Heart left ventricle (tissue), 13 donors: ENCODE measurements around the gene S100A14.

Experiments
- POLR2A ChIP-seq, 2 donors: fragments of 450-650 bp; IDR thresholded peaks; one replicate each; pipeline ENCODE4 v1.6.1; 2017; ENCODE audit warnings: antibody characterized with exemption in 2 of 2, mild to moderate bottlenecking in 2 of 2, moderate library complexity in 2 of 2
- TF ChIP-seq, protein P1 (sequence below), 12 donors: fragments of 200-600 bp; sonication (generic) in 4 of 12; IDR thresholded peaks; one replicate each; pipeline versions ENCODE4 v1.5.0 to v1.8.0; 2018 to 2022; ENCODE audit warnings: antibody characterized with exemption in 12 of 12, mild to moderate bottlenecking in 5 of 12
- donor health status: ischemic (EF 13 %, LVEDD 7.1; RV severe dilation, severe dysfunction).
- donor health status: DM: no; HTN: yes; CAD: no.
- donor health status: DM: no; HTN: no; CAD: no.
- donor health status: ischemic (EF 25% LVEDD 6.9; RV normal size, moderate dysfunction).
- donor health status: ischemic (EF 25% LVEDD 5.7; RV mildly dilated, moderate dysfunction).
- donor health status: ischemic (EF 35%, LVEDD 5.7; RV mildly dilated, moderate dysfunction).
- donor health status: nonischemic (EF 11% LVEDD 7.7; RV severe dilation, severe dysfunction).
- donor health status: DM: yes; HTN: yes; CAD: no.
- donor health status: PGD.
- donor health status: ischemic (EF 29% LVEDD 5.4; RV normal size, mild dysfunction).
- donor health status: nonischemic (EF 23%, LVEDD 6.1; RV moderate dilation, normal function).

DNA sequence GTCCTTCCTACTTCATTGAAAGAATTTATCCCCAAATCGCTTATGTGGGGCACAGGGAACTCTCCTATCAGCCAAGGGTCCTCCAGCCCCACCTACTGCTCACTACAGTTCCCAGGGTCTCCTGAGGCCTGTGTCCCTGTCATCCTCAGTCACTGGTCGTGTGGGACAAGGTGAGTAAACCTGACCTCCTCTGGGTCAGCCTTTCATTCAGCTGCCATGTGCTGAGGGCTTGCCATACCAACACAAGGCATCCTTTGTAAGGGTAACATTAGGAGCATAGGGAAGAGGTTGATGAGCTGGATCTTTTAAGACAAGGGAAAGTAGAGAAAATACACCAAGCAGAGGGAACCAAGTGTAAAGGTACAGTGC lies 31.2 kb upstream of the S100A14 start:
- TF ChIP-seq, protein P1, sequence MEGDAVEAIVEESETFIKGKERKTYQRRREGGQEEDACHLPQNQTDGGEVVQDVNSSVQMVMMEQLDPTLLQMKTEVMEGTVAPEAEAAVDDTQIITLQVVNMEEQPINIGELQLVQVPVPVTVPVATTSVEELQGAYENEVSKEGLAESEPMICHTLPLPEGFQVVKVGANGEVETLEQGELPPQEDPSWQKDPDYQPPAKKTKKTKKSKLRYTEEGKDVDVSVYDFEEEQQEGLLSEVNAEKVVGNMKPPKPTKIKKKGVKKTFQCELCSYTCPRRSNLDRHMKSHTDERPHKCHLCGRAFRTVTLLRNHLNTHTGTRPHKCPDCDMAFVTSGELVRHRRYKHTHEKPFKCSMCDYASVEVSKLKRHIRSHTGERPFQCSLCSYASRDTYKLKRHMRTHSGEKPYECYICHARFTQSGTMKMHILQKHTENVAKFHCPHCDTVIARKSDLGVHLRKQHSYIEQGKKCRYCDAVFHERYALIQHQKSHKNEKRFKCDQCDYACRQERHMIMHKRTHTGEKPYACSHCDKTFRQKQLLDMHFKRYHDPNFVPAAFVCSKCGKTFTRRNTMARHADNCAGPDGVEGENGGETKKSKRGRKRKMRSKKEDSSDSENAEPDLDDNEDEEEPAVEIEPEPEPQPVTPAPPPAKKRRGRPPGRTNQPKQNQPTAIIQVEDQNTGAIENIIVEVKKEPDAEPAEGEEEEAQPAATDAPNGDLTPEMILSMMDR (IDR thresholded peaks at IDR 0.05), result no peak
- TF ChIP-seq POLR2A (IDR thresholded peaks at IDR 0.05), result no peak
